ENCODE data around the gene RET.

Gene RET

DNA sequence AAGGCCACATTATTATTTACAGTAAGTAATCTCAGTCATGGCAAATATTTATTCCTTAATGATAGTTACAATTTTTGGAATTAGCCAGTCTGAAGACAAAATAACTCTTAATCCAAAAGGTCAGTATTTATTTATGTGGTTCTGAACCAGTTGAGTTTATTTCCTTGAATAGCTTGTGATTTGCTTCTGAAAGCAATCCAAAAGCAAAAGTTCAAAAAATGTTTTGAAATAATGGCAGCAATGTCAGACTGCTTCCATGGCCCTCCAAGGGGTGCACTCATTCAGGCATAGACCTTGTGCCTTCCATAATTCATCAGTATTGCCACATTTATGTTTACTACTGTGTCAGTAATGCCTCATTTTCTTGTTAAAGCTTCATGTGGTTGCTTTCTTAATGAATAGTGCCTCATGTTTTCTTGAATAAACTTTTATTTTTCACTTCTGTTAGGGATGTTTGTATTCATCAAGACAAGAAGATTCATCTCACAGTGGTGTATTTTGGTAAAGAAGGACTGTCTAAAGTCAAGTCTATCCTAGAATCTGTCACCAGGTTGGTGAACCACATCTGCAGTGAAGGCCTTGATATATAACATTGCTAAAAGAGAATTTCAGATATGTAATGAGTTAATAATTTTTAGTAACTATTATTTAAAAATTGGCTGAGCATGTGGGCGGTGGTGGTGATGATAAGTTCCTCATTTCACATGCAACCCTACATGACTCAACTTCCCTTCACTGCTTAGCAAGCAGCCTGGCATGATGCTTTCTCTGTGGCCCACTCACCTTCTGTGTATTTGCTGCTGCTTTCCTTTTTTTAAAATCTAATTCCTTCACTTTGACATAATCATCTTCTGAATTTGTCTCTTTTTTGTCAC lies 83.4 kb downstream of the RET start:
- Histone ChIP-seq H3K4me3 (ENCODE audit: low read length) (no peak overlapping the region), H2AFZ (ENCODE audit: low read depth, low read length) (no peak overlapping the region), H3K27ac (ENCODE audit: low read length) (no peak overlapping the region), H3K4me2 (ENCODE audit: low read length) (no peak overlapping the region), H3K9ac (ENCODE audit: low read length) (no peak overlapping the region), H4K20me1 (ENCODE audit: insufficient read depth, low read length) (peaks cover 5% of the 10 kb centered on the region; the same call in 1 of the 2 replicates), H3K9me3 (ENCODE audit: insufficient read depth, low read length) (no peaks in the 10 kb centered on the region), H3K27me3 (ENCODE audit: low read depth, low read length) (no peaks in the 10 kb centered on the region), H3K79me2 (ENCODE audit: low read length) (peaks cover 2% of the 10 kb centered on the region; the same call in 1 of the 2 replicates), H3K36me3 (replicated peaks; ENCODE audit: low read depth, low read length) (no peaks in the 10 kb centered on the region), H3K4me1 (ENCODE audit: low read length) (no peaks in the 10 kb centered on the region)
- TF ChIP-seq EZH2phosphoT487 (IDR thresholded peaks at IDR 0.05; ENCODE audit: low read depth) (no peak), CTCF (IDR thresholded peaks at IDR 0.05; ENCODE audit: low read depth, low read length) (no peak)

GRCh38 chr10:43160921-43161255 lies 84.0 kb downstream of the RET start:
- H3K9ac ChIP-seq (ENCODE audit: low read length) = no peak overlapping the region
- TF ChIP-seq CTCF (IDR thresholded peaks at IDR 0.05; ENCODE audit: low read depth, low read length) = no peak
- no peak for TF ChIP-seq EZH2phosphoT487 (IDR thresholded peaks at IDR 0.05; ENCODE audit: low read depth)
- H3K36me3 ChIP-seq (replicated peaks; ENCODE audit: low read depth, low read length) = no peaks in the 10 kb centered on the region
- H2AFZ ChIP-seq (ENCODE audit: low read depth, low read length) = no peak overlapping the region
- H3K9me3 ChIP-seq (ENCODE audit: insufficient read depth, low read length) = no peaks in the 10 kb centered on the region
- no peak overlapping the region for H3K4me2 ChIP-seq (ENCODE audit: low read length)
- H3K79me2 ChIP-seq (ENCODE audit: low read length) = peaks cover 2% of the 10 kb centered on the region; the same call in 1 of the 2 replicates
- H3K4me1 ChIP-seq (ENCODE audit: low read length) = no peaks in the 10 kb centered on the region
- no peaks in the 10 kb centered on the region; the same call in 1 of the 2 replicates for H4K20me1 ChIP-seq (ENCODE audit: insufficient read depth, low read length)
- H3K27ac ChIP-seq (ENCODE audit: low read length) = no peak overlapping the region
- H3K27me3 ChIP-seq (ENCODE audit: low read depth, low read length) = no peaks in the 10 kb centered on the region
- H3K4me3 ChIP-seq (ENCODE audit: low read length) = no peak overlapping the region

GRCh38 chr10:43162604-43163003 lies 85.7 kb downstream of the RET start:
- H3K4me3 ChIP-seq (ENCODE audit: low read length) = no peak overlapping the region
- no peak overlapping the region for H3K9ac ChIP-seq (ENCODE audit: low read length)
- no peaks in the 10 kb centered on the region for H3K79me2 ChIP-seq (ENCODE audit: low read length)
- no peak overlapping the region for H2AFZ ChIP-seq (ENCODE audit: low read depth, low read length)
- no peaks in the 10 kb centered on the region for H4K20me1 ChIP-seq (ENCODE audit: insufficient read depth, low read length)
- H3K4me2 ChIP-seq (ENCODE audit: low read length) = no peak overlapping the region
- no peaks in the 10 kb centered on the region for H3K9me3 ChIP-seq (ENCODE audit: insufficient read depth, low read length)
- no peaks in the 10 kb centered on the region for H3K36me3 ChIP-seq (replicated peaks; ENCODE audit: low read depth, low read length)
- no peaks in the 10 kb centered on the region for H3K27me3 ChIP-seq (ENCODE audit: low read depth, low read length)
- H3K4me1 ChIP-seq (ENCODE audit: low read length) = peaks cover 11% of the 10 kb centered on the region; the same call in 1 of the 2 replicates
- H3K27ac ChIP-seq (ENCODE audit: low read length) = no peak overlapping the region
- TF ChIP-seq EZH2phosphoT487 (IDR thresholded peaks at IDR 0.05; ENCODE audit: low read depth) = no peak

DNA sequence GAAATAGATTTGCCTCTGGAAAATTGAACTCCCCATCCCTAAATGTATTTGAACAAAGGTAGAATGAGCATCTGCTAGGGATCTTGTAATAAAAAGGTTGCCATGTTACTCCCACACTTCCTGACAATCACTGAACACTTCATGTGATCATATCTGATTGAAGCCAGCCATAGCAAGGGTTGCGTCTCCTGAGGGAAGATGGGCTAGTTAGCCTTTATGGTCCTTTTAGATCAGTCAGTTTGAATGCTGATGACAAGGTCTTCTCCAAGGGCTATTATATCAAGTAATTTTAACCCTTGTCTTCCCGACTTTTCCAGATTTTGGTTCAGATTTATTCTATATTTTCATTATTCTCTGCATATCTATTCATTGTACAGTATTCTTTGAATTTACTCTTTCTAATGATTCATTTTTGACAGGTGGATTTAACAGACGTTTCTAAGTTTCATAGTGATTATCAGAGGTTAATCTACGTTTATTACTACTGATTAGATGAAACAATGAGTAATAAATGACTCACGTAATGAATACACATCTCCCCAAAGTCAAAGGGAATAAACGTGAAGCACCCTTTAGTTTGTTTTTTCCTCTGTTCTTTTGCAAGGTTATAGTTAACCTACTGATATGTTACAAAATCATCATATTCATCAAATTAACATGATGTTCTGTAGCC lies 89.5 kb downstream of the RET start:
- H4K20me1 ChIP-seq (ENCODE audit: insufficient read depth, low read length) = no peaks in the 10 kb centered on the region
- no peaks in the 10 kb centered on the region for H3K9me3 ChIP-seq (ENCODE audit: insufficient read depth, low read length)
- H3K36me3 ChIP-seq (replicated peaks; ENCODE audit: low read depth, low read length) = no peaks in the 10 kb centered on the region
- H2AFZ ChIP-seq (ENCODE audit: low read depth, low read length) = no peak overlapping the region
- H3K27me3 ChIP-seq (ENCODE audit: low read depth, low read length) = no peaks in the 10 kb centered on the region
- peaks cover 11% of the 10 kb centered on the region; the same call in 1 of the 2 replicates for H3K4me1 ChIP-seq (ENCODE audit: low read length)
- TF ChIP-seq CTCF (IDR thresholded peaks at IDR 0.05; ENCODE audit: low read depth, low read length) (no peak), EZH2phosphoT487 (IDR thresholded peaks at IDR 0.05; ENCODE audit: low read depth) (no peak)
- no peak overlapping the region for H3K4me3 ChIP-seq (ENCODE audit: low read length)
- H3K9ac ChIP-seq (ENCODE audit: low read length) = no peak overlapping the region
- no peak overlapping the region for H3K4me2 ChIP-seq (ENCODE audit: low read length)
- H3K27ac ChIP-seq (ENCODE audit: low read length) = no peak overlapping the region
- H3K79me2 ChIP-seq (ENCODE audit: low read length) = no peaks in the 10 kb centered on the region

All from OCI-LY3 (cell line).